Stimulated activated naive CD4-positive, alpha-beta T cell treated with Interleukin-2 at 50 U/mL for 16 hours (primary cell): ENCODE data around the gene MYO7A.

Experiments used
- DNase-seq: peaks from one replicate; lab custom pipeline; 2025; lab: John Stamatoyannopoulos, UW

Gene MYO7A

GRCh38 chr11:77213589-77214428, 85.8 kb downstream of the MYO7A start:
- no peak for DNase-seq

GRCh38 chr11:77214557-77214956, 86.5 kb downstream of the MYO7A start:
- no peak for DNase-seq

GRCh38 chr11:77215106-77215505, 87.1 kb downstream of the MYO7A start:
- DNase-seq, result no peak

- DNase-seq, result no peak
These were observed 89.1 kb downstream of the MYO7A start for GRCh38 chr11:77217156-77217555.

GRCh38 chr11:77223797-77224196, 95.8 kb downstream of the MYO7A start:
- no peak for DNase-seq

GRCh38 chr11:77230878-77231605, 103.0 kb downstream of the MYO7A start:
- no peak for DNase-seq

- DNase-seq, result no peak
These were observed 103.8 kb downstream of the MYO7A start for GRCh38 chr11:77231800-77232199.

GRCh38 chr11:77232242-77232641, 104.2 kb downstream of the MYO7A start:
- DNase-seq, result no peak

GRCh38 chr11:77233011-77233410, 105.0 kb downstream of the MYO7A start:
- no peak for DNase-seq

- DNase-seq, result no peak
These were observed 108.9 kb downstream of the MYO7A start for GRCh38 chr11:77236901-77237300.

- no peak for DNase-seq
These were observed 116.4 kb downstream of the MYO7A start for GRCh38 chr11:77244277-77245027.

- DNase-seq, result no peak
These were observed 121.4 kb downstream of the MYO7A start for GRCh38 chr11:77249427-77249826.

- no peak for DNase-seq
These were observed 123.0 kb downstream of the MYO7A start for GRCh38 chr11:77250881-77251640.

GRCh38 chr11:77252555-77253270, 124.7 kb downstream of the MYO7A start:
- DNase-seq, result no peak

- no peak for DNase-seq
These were observed 125.6 kb downstream of the MYO7A start for GRCh38 chr11:77253690-77254089.

GRCh38 chr11:77259641-77260040, 131.6 kb downstream of the MYO7A start:
- no peak for DNase-seq

- no peak for DNase-seq
These were observed 134.8 kb downstream of the MYO7A start for GRCh38 chr11:77262803-77263202.
